Measurements from ENCODE around the gene CFAP299. TPM values are rescaled to one million over a fixed set of nuclear protein-coding genes. Genes with fewer than 3 reads are reported as not detected.
A peak's percentile ranks its signal among the peaks of the same experiment; 100 is the strongest.

The CFAP299 gene
- total and polyA plus RNA-seq, 9 of the 15 experiments (the other 6 are each of a cell fraction or from before 2014, with no cell fraction given) = 0.09 to 3.0 (median 0.76) TPM

DNA sequence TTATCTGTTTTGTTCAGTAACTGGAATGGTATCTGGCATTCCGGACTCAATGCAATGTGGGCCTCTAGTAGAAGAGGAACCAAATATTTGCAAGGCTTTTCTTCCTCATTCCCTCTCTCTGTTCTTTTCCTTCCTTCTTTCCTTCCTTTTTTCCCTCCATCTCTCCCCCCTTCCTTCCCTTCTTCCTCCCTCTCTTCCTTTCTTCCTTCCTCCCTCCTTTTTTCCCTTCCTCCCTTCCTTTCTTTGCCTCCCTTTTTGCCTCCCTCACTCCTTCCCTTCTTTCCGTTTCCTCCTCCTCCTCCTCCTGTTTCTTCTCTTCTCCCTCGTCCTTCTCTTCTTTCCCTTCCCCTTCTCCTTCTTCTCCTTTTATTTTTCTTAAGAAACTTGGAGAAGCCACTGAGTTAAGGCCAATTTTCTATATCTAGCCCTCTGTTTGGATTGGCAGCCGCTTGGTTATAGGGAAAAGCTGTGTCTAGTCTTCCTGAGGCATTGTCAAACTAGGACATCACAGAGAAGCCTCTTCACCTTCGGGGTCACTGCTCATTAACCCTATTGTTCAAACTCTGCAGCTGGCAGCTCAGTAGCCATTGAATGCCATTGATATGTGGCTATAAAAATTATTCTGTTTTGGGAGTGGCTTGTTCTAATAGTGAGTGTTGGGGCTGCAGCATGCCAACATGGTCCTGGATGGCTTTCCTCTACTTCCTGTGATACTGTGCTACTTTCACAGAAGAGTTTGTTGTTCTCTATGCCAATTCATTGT is 95.9 kb downstream of the CFAP299 start (continued):
- TF ChIP-seq, protein P1, sequence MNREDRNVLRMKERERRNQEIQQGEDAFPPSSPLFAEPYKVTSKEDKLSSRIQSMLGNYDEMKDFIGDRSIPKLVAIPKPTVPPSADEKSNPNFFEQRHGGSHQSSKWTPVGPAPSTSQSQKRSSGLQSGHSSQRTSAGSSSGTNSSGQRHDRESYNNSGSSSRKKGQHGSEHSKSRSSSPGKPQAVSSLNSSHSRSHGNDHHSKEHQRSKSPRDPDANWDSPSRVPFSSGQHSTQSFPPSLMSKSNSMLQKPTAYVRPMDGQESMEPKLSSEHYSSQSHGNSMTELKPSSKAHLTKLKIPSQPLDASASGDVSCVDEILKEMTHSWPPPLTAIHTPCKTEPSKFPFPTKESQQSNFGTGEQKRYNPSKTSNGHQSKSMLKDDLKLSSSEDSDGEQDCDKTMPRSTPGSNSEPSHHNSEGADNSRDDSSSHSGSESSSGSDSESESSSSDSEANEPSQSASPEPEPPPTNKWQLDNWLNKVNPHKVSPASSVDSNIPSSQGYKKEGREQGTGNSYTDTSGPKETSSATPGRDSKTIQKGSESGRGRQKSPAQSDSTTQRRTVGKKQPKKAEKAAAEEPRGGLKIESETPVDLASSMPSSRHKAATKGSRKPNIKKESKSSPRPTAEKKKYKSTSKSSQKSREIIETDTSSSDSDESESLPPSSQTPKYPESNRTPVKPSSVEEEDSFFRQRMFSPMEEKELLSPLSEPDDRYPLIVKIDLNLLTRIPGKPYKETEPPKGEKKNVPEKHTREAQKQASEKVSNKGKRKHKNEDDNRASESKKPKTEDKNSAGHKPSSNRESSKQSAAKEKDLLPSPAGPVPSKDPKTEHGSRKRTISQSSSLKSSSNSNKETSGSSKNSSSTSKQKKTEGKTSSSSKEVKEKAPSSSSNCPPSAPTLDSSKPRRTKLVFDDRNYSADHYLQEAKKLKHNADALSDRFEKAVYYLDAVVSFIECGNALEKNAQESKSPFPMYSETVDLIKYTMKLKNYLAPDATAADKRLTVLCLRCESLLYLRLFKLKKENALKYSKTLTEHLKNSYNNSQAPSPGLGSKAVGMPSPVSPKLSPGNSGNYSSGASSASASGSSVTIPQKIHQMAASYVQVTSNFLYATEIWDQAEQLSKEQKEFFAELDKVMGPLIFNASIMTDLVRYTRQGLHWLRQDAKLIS (CRISPR knock-in tag; IDR thresholded peaks at IDR 0.05) = no peak
- TF ChIP-seq, protein P2, sequence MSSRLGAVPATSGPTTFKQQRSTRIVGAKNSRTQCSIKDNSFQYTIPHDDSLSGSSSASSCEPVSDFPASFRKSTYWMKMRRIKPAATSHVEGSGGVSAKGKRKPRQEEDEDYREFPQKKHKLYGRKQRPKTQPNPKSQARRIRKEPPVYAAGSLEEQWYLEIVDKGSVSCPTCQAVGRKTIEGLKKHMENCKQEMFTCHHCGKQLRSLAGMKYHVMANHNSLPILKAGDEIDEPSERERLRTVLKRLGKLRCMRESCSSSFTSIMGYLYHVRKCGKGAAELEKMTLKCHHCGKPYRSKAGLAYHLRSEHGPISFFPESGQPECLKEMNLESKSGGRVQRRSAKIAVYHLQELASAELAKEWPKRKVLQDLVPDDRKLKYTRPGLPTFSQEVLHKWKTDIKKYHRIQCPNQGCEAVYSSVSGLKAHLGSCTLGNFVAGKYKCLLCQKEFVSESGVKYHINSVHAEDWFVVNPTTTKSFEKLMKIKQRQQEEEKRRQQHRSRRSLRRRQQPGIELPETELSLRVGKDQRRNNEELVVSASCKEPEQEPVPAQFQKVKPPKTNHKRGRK (tag; IDR thresholded peaks at IDR 0.05) = peak; percentile 89
- TF ChIP-seq NR2F6 (CRISPR knock-in tag; IDR thresholded peaks at IDR 0.05) (no peak), HNRNPLL (IDR thresholded peaks at IDR 0.05; ENCODE audit: low read depth, low read length, poor library complexity, severe bottlenecking) (no peak), ZFX (CRISPR knock-in tag; IDR thresholded peaks at IDR 0.05) (no peak), TAF1 (IDR thresholded peaks at IDR 0.05; ENCODE audit: control insufficient read depth, extremely low read depth, insufficient read depth, low read length, severe bottlenecking) (no peak), MTA1 (IDR thresholded peaks at IDR 0.05; ENCODE audit: borderline replicate concordance) (peak; percentile 60; the same call in 1 of the 2 replicates), SUPT5H (IDR thresholded peaks at IDR 0.05) (no peak)
- TF ChIP-seq, protein P3, sequence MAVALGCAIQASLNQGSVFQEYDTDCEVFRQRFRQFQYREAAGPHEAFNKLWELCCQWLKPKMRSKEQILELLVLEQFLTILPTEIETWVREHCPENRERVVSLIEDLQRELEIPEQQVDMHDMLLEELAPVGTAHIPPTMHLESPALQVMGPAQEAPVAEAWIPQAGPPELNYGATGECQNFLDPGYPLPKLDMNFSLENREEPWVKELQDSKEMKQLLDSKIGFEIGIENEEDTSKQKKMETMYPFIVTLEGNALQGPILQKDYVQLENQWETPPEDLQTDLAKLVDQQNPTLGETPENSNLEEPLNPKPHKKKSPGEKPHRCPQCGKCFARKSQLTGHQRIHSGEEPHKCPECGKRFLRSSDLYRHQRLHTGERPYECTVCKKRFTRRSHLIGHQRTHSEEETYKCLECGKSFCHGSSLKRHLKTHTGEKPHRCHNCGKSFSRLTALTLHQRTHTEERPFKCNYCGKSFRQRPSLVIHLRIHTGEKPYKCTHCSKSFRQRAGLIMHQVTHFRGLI (CRISPR knock-in tag; IDR thresholded peaks at IDR 0.05) = no peak
- TF ChIP-seq, protein P4, sequence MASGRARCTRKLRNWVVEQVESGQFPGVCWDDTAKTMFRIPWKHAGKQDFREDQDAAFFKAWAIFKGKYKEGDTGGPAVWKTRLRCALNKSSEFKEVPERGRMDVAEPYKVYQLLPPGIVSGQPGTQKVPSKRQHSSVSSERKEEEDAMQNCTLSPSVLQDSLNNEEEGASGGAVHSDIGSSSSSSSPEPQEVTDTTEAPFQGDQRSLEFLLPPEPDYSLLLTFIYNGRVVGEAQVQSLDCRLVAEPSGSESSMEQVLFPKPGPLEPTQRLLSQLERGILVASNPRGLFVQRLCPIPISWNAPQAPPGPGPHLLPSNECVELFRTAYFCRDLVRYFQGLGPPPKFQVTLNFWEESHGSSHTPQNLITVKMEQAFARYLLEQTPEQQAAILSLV (tag; IDR thresholded peaks at IDR 0.05) = no peak

All from K562 (cell line).